Sigmoid colon (tissue), 4 donors: ENCODE results near the gene FMO1.

Experiments used
- EP300 ChIP-seq, 4 donors: sonication (generic); formaldehyde crosslinking; IDR thresholded peaks; one replicate each; pipeline ENCODE4 v1.6.1; 2017; ENCODE audit warnings: antibody characterized with exemption in 4 of 4
- POLR2AphosphoS5 ChIP-seq, 4 donors: sonication (generic); formaldehyde crosslinking; IDR thresholded peaks; one replicate each; pipeline ENCODE4 v1.6.1; 2017; ENCODE audit warnings: antibody characterized with exemption in 4 of 4

- no peak for TF ChIP-seq EP300 (IDR thresholded peaks at IDR 0.05)
- no peak for TF ChIP-seq POLR2AphosphoS5 (IDR thresholded peaks at IDR 0.05)
Observed at GRCh38 chr1:171258429-171258828, 10.1 kb downstream of the FMO1 start.
